GM19467 (cell line): ENCODE measurements around the gene MTHFD2L.
"Not testable (repeated sequence)": the region's sequence is repeated elsewhere in the genome, so short reads cannot be mapped to it uniquely, and the experiment has no call there.

Experiments used
- ATAC-seq: cut with Tn5 transposase; IDR thresholded peaks from one replicate; pipeline ENCODE4 v1.9.1; 2021; ENCODE audit warnings: mild to moderate bottlenecking, moderate library complexity; ENCODE audit not compliant: unreplicated experiment

The MTHFD2L gene

GRCh38 chr4:74132188-74132587 is 25.7 kb upstream of the MTHFD2L start:
- ATAC-seq = not testable (repeated sequence)

DNA sequence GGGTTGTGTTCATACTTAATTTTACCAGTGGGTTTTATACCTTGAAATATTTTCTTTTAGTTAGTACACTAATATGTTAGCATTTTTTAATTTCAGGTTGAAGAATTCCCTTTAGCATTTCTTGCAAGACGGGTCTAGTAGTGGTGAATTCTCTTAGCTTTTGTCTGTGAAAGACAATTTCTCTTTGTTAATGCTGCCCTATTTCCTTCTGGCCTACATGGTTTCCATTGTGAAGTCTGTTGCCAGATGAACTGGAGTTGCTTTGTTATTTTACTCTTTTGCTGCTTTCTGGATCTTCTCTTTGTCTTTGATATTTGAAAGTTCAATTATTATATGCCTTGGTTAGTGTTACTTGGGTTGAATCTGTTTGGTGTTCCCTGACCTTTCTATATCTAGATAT is 25.0 kb upstream of the MTHFD2L start:
- no peak for ATAC-seq

- ATAC-seq = peak; percentile 74
Observed at GRCh38 chr4:74133786-74134499, 24.0 kb upstream of the MTHFD2L start.

GRCh38 chr4:74134500-74134852 is 23.4 kb upstream of the MTHFD2L start:
- no peak for ATAC-seq

- no peak for ATAC-seq
Observed at GRCh38 chr4:74146581-74147129, 11.3 kb upstream of the MTHFD2L start.

DNA sequence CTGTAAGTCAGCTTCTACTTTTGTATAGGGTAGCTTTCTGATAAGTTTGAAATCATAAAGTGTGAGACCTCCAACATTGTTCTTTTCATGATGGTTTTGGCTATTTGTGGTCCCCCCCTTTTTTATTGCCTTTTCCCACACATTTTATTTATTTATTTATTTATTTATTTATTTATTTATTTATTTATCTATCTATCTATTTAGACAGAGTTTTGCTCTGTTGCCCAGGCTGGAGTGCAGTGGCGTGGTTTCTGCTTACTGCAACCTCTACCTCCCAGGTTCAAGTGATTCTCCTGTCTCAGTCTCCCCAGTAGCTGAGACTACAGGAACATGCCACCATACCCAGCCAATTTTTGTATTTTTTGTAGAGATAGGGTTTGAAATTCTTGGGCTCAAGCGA is 9.7 kb upstream of the MTHFD2L start:
- no peak for ATAC-seq

GRCh38 chr4:74152836-74153235 is 5.1 kb upstream of the MTHFD2L start:
- ATAC-seq = no peak

DNA sequence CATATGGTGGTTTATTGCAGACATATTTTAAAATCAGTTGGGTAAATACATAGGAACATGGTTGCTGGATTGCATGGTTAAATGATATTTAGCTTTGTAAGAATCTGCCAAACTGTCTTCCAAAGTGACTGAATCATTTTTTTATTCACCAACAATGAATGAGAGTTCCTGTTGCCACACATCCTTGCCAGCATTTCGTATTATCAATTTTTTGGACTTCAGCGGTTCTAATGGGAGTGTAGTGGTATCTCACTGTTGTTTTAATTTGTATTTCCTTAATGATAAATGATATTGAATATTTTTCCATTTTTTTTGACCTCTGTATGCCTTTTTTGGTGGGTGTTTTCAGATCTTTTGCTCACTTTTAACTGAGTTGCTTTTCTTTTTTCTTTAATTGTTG is 1.4 kb upstream of the MTHFD2L start:
- ATAC-seq = no peak

GRCh38 chr4:74157154-74157553 is 764 bp upstream of the MTHFD2L start:
- ATAC-seq = no peak

DNA sequence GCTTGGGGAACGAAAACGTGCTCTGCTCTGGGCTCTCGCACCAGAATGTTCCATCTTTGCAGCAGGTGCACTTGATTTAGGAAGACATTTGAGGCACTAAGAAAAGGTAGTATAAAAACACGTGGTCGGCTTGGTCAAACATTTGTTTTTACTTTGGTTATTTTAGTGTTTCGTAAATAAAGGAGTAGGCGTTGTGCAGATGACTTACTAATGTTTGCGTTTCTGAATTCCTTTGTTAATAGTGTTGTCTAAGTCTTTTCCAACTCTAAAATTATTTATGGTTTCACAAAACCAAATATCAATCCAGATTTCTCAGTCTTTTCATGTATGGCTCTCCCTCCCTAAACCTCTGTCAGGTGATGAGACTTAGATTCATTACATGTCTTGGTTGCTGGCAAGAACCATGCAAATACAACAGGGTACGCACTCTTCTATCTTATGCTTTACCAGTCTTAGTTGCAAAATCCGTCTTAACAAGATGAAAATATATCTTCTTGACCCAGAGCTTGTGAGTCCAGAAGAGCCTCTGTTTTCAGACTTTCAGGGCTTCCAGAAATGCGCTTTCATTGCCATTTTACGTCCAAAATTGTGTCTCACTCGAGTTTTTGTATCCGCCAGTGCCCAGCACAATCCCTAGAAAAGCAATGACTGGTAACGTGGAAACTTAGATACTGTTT is 686 bp downstream of the MTHFD2L start:
- no peak for ATAC-seq

GRCh38 chr4:74159143-74159709 is 1.3 kb downstream of the MTHFD2L start:
- ATAC-seq = no peak

DNA sequence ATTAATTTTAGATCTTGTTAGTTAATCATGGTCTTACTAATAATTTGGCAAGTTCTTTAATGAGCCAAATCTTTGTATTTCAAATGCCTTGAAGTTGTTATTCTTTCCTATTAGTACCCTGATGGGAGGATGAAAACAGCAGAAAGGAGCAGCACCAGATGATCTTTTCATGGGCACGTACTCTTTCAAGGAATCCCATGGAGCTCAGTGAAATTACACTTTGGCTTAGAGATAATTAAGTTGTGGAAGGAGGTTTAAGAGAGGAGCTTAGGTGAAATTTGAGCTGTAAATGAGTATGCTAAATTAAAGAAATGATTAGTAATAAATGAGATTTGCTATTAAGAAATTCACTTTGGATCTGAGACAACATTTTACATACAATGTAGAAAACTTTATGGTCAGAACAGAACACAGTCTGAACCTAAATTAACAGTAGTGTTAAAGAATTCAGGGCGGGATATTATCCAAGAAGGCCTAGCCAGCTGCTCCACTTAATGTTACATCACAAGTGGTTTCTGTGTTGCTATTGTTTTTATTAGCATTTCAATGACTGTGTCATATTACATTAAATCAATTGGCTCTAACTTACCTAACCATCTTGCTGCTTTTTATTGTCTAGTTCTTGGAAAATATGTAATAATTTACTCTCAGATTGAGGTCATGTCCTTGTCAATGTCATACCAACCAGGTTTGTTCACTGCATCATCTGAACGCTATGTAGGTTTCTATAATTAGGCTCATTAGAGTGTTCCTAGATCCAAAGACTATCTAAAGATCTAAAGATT is 3.9 kb downstream of the MTHFD2L start:
- no peak for ATAC-seq

DNA sequence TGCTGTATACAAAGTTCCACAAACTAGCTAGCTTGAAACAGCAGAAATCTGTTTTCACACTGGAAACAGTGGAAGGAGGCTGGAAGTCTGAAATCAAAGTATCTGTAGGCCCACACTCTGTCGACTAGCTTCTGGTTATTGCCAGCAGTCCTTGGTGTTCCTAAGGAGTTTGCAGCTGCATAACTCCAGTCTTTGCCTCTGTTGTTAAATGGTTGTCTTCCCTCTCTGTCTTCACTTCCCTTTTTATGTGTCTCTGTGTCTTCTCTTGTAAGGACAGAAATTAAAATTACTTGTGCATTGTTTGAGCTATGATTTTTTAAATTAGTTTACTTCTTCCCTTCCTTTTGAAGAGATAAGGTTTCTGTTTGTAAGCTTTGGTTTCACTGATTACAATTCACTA is 8.2 kb downstream of the MTHFD2L start:
- ATAC-seq = no peak

DNA sequence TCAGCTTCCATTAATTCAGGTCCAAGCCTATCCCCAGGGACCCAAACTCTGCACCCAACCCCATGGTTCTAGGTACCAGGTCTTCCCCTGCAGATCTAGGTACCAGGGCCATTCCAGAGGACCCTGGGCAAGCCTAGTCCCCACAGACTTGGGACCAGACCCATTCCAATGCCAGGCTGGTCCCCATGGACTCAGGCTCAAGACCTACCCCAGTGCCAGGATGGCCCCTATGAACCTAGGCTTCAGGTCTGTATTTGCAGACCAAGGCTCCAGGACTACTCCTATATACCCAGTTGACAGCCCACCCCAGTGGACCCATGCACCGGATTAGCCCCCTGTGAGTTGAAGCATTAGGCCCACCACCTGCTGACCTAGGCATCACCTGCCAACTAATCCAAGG is 8.9 kb downstream of the MTHFD2L start:
- no peak for ATAC-seq

GRCh38 chr4:74167585-74167984 is 9.7 kb downstream of the MTHFD2L start:
- ATAC-seq = no peak

DNA sequence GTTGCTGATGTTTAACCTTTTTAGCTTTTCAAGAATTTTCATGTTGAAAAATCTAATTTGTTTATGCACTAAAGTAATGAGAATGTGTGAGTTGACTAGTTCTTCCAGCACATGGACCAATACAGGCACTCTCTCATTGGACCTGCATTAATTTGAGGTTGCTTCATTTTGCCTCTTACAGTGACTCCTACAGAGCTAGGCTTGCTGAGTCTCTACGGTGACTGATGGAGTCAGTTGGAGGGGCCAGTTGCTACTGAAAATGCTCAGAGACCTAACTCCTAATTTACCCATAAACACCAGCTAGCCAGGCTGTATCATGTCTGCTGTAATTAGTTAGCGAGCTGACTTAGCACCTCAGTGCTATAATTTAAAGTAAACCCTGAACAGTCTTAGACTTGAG is 10.9 kb downstream of the MTHFD2L start:
- ATAC-seq = no peak

DNA sequence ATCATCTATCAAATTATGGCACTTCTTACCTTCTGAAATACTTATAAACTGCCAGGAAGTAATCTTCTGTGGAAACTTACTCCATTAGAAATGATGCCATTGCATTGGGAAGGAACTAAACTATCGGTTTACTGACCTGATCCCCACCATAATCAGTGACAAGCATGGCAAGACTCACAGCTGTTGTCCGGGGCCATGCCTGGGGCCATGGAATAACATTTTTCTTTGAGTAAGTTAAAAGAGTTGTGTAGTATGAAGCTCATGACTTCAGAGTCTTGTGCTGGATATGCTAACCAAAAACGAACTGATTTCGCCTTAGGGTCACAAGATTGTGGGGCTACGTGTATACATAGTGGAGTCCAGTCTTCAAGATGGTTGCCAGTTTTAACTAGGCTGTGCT is 15.4 kb downstream of the MTHFD2L start:
- no peak for ATAC-seq

- no peak for ATAC-seq
Observed at GRCh38 chr4:74174421-74174820, 16.5 kb downstream of the MTHFD2L start.

DNA sequence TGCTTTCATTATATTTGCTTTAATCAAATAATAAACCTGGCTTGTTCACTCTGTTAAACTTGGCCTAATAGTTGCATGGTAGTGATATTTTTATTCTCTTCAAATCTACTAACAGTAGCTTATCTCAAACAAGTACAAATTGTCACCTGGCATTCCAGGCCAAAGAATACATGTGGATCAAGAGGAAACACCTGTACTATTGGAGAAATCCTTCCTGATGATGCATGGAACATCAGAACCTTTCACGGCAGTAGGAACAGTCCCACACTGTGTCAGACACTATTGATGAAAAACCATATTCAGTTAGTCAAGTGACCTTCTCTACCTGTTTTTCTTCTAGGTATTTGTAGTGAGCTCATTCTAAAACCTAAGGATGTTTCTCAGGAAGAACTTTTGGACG is 17.0 kb downstream of the MTHFD2L start:
- ATAC-seq = no peak

DNA sequence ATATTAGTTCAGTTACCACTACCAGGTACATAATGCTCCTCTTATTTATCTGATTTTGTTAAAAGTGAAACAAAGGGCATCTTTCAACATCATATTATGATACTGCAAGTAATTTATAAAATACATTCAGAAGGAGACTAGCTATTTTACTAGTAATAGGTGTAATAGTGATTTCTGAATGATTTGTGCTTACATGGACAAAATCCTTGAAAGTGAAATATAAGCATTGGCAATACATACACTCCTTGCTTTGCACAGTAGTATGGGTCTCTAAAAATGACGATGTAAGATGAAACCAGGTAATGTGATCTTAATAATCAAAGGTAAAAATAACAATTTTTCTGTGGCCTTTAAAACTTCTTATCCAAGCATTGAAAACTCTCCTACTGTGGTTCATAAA is 17.5 kb downstream of the MTHFD2L start:
- ATAC-seq = no peak

- ATAC-seq = no peak
Observed at GRCh38 chr4:74178798-74179197, 20.9 kb downstream of the MTHFD2L start.
